Measurements from ENCODE around the gene ANKRD44.

ANKRD44 gene

DNA sequence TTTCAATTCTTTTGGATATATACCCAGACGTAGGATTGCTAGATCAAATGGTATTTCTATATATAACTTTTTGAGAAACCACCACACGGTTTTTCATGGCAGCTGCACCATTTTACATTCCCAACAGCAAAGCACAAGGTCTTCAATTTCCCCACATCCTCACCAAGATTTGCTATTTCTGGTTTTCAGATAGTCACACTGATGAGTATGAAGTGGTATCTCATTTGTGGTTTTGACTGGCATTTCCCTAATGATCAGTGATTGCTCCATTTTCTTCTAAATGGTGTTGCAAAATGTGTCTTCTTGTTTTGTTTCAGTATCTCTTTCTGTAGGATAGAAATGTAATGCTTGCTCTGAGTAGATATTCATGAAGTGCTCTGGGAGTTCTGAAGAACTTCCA lies 52.0 kb downstream of the ANKRD44 start:
- H3K9me3 ChIP-seq (ENCODE audit: control insufficient read depth, insufficient read depth, low read length): no peaks in the 10 kb centered on the region
- H3K27me3 ChIP-seq (ENCODE audit: control insufficient read depth, insufficient read depth, low read length): no peaks in the 10 kb centered on the region
- H3K4me1 ChIP-seq (ENCODE audit: control insufficient read depth, insufficient read depth, low read length): peaks cover 3% of the 10 kb centered on the region; the same call in 1 of the 2 replicates
- H3K36me3 ChIP-seq (ENCODE audit: control insufficient read depth, insufficient read depth, low read length): no peaks in the 10 kb centered on the region
- no peak overlapping the region for H3K27ac ChIP-seq (ENCODE audit: low read depth, low read length)
- no peak overlapping the region for H3K4me3 ChIP-seq (ENCODE audit: low read depth, low read length)
- H3K9ac ChIP-seq (ENCODE audit: low read depth, low read length): no peak overlapping the region

GRCh38 chr2:197256547-197257170 lies 53.9 kb downstream of the ANKRD44 start:
- no peaks in the 10 kb centered on the region for H3K9me3 ChIP-seq (ENCODE audit: control insufficient read depth, insufficient read depth, low read length)
- no peak overlapping the region for H3K27ac ChIP-seq (ENCODE audit: low read depth, low read length)
- no peak overlapping the region for H3K9ac ChIP-seq (ENCODE audit: low read depth, low read length)
- H3K27me3 ChIP-seq (ENCODE audit: control insufficient read depth, insufficient read depth, low read length): no peaks in the 10 kb centered on the region
- H3K4me1 ChIP-seq (ENCODE audit: control insufficient read depth, insufficient read depth, low read length): peaks cover 3% of the 10 kb centered on the region; the same call in 1 of the 2 replicates
- H3K36me3 ChIP-seq (ENCODE audit: control insufficient read depth, insufficient read depth, low read length): no peaks in the 10 kb centered on the region
- no peak overlapping the region for H3K4me3 ChIP-seq (ENCODE audit: low read depth, low read length)

DNA sequence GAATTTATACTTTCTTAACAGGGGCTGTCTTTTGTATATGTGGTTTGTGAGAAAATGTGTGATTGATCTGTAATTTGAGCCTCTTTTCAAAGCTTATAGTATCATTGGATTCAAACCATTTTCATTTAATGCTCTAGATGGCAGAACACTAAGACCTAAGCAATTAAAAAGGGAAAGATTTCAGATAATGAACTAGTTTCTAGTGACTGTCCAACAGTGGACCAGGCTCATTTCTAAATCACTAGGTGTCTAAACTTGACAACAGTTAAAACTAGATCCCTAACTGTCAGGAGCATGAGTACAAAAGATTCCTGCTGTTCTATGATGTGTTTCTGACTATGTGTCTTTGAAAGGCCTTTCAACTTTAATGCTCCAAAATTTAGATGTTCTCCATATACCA lies 54.6 kb downstream of the ANKRD44 start:
- no peak overlapping the region for H3K9ac ChIP-seq (ENCODE audit: low read depth, low read length)
- peaks cover 3% of the 10 kb centered on the region; the same call in 1 of the 2 replicates for H3K4me1 ChIP-seq (ENCODE audit: control insufficient read depth, insufficient read depth, low read length)
- no peaks in the 10 kb centered on the region for H3K36me3 ChIP-seq (ENCODE audit: control insufficient read depth, insufficient read depth, low read length)
- no peaks in the 10 kb centered on the region for H3K27me3 ChIP-seq (ENCODE audit: control insufficient read depth, insufficient read depth, low read length)
- no peak overlapping the region for H3K27ac ChIP-seq (ENCODE audit: low read depth, low read length)
- H3K4me3 ChIP-seq (ENCODE audit: low read depth, low read length): no peak overlapping the region
- H3K9me3 ChIP-seq (ENCODE audit: control insufficient read depth, insufficient read depth, low read length): no peaks in the 10 kb centered on the region

GRCh38 chr2:197255543-197255942 lies 55.0 kb downstream of the ANKRD44 start:
- Histone ChIP-seq H3K9me3 (ENCODE audit: control insufficient read depth, insufficient read depth, low read length) (no peaks in the 10 kb centered on the region), H3K4me3 (ENCODE audit: low read depth, low read length) (no peak overlapping the region), H3K36me3 (ENCODE audit: control insufficient read depth, insufficient read depth, low read length) (no peaks in the 10 kb centered on the region), H3K27ac (ENCODE audit: low read depth, low read length) (no peak overlapping the region), H3K4me1 (ENCODE audit: control insufficient read depth, insufficient read depth, low read length) (peaks cover 3% of the 10 kb centered on the region; the same call in 1 of the 2 replicates), H3K9ac (ENCODE audit: low read depth, low read length) (no peak overlapping the region), H3K27me3 (ENCODE audit: control insufficient read depth, insufficient read depth, low read length) (no peaks in the 10 kb centered on the region)

GRCh38 chr2:197254776-197255530 lies 55.6 kb downstream of the ANKRD44 start:
- H3K4me3 ChIP-seq (ENCODE audit: low read depth, low read length): no peak overlapping the region
- no peaks in the 10 kb centered on the region for H3K9me3 ChIP-seq (ENCODE audit: control insufficient read depth, insufficient read depth, low read length)
- no peaks in the 10 kb centered on the region for H3K27me3 ChIP-seq (ENCODE audit: control insufficient read depth, insufficient read depth, low read length)
- H3K9ac ChIP-seq (ENCODE audit: low read depth, low read length): no peak overlapping the region
- peaks cover 3% of the 10 kb centered on the region; the same call in 1 of the 2 replicates for H3K4me1 ChIP-seq (ENCODE audit: control insufficient read depth, insufficient read depth, low read length)
- H3K36me3 ChIP-seq (ENCODE audit: control insufficient read depth, insufficient read depth, low read length): no peaks in the 10 kb centered on the region
- H3K27ac ChIP-seq (ENCODE audit: low read depth, low read length): no peak overlapping the region

- H3K36me3 ChIP-seq (ENCODE audit: control insufficient read depth, insufficient read depth, low read length): no peaks in the 10 kb centered on the region
- H3K27me3 ChIP-seq (ENCODE audit: control insufficient read depth, insufficient read depth, low read length): no peaks in the 10 kb centered on the region
- no peak overlapping the region for H3K9ac ChIP-seq (ENCODE audit: low read depth, low read length)
- no peak overlapping the region for H3K4me3 ChIP-seq (ENCODE audit: low read depth, low read length)
- H3K4me1 ChIP-seq (ENCODE audit: control insufficient read depth, insufficient read depth, low read length): peaks cover 3% of the 10 kb centered on the region; the same call in 1 of the 2 replicates
- no peak overlapping the region for H3K27ac ChIP-seq (ENCODE audit: low read depth, low read length)
- H3K9me3 ChIP-seq (ENCODE audit: control insufficient read depth, insufficient read depth, low read length): no peaks in the 10 kb centered on the region
These were observed 59.0 kb downstream of the ANKRD44 start for GRCh38 chr2:197251576-197251975.

DNA sequence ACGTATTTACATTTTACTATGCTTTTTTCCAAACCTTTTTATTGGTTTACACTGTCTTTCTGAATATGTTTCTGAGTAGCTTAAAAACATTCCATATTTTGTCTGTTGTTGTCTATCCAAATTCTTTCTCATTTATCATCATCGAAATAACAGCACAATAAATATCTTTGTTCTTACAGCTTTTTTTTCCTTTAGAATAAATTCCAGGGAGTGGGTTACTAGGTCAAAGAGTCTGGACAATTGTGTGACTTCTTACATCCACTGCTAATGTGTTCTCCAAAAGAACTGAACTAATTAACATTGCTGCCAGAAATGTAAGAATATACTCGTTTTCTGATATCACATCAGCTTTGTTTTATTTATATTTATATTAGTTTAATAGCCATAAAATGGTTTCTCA lies 59.4 kb downstream of the ANKRD44 start:
- no peaks in the 10 kb centered on the region for H3K27me3 ChIP-seq (ENCODE audit: control insufficient read depth, insufficient read depth, low read length)
- no peaks in the 10 kb centered on the region for H3K36me3 ChIP-seq (ENCODE audit: control insufficient read depth, insufficient read depth, low read length)
- H3K4me3 ChIP-seq (ENCODE audit: low read depth, low read length): no peak overlapping the region
- H3K9me3 ChIP-seq (ENCODE audit: control insufficient read depth, insufficient read depth, low read length): no peaks in the 10 kb centered on the region
- peaks cover 3% of the 10 kb centered on the region; the same call in 1 of the 2 replicates for H3K4me1 ChIP-seq (ENCODE audit: control insufficient read depth, insufficient read depth, low read length)
- no peak overlapping the region for H3K27ac ChIP-seq (ENCODE audit: low read depth, low read length)
- H3K9ac ChIP-seq (ENCODE audit: low read depth, low read length): no peak overlapping the region

GRCh38 chr2:197250084-197250397 lies 60.5 kb downstream of the ANKRD44 start:
- H3K4me1 ChIP-seq (ENCODE audit: control insufficient read depth, insufficient read depth, low read length): no peaks in the 10 kb centered on the region
- no peak overlapping the region for H3K27ac ChIP-seq (ENCODE audit: low read depth, low read length)
- H3K4me3 ChIP-seq (ENCODE audit: low read depth, low read length): no peak overlapping the region
- no peaks in the 10 kb centered on the region for H3K27me3 ChIP-seq (ENCODE audit: control insufficient read depth, insufficient read depth, low read length)
- H3K9ac ChIP-seq (ENCODE audit: low read depth, low read length): no peak overlapping the region
- no peaks in the 10 kb centered on the region for H3K36me3 ChIP-seq (ENCODE audit: control insufficient read depth, insufficient read depth, low read length)
- H3K9me3 ChIP-seq (ENCODE audit: control insufficient read depth, insufficient read depth, low read length): no peaks in the 10 kb centered on the region

GRCh38 chr2:197249381-197250083 lies 61.0 kb downstream of the ANKRD44 start:
- H3K27me3 ChIP-seq (ENCODE audit: control insufficient read depth, insufficient read depth, low read length): no peaks in the 10 kb centered on the region
- no peak overlapping the region for H3K27ac ChIP-seq (ENCODE audit: low read depth, low read length)
- no peak overlapping the region for H3K9ac ChIP-seq (ENCODE audit: low read depth, low read length)
- H3K9me3 ChIP-seq (ENCODE audit: control insufficient read depth, insufficient read depth, low read length): no peaks in the 10 kb centered on the region
- no peak overlapping the region for H3K4me3 ChIP-seq (ENCODE audit: low read depth, low read length)
- no peaks in the 10 kb centered on the region for H3K36me3 ChIP-seq (ENCODE audit: control insufficient read depth, insufficient read depth, low read length)
- no peaks in the 10 kb centered on the region for H3K4me1 ChIP-seq (ENCODE audit: control insufficient read depth, insufficient read depth, low read length)

DNA sequence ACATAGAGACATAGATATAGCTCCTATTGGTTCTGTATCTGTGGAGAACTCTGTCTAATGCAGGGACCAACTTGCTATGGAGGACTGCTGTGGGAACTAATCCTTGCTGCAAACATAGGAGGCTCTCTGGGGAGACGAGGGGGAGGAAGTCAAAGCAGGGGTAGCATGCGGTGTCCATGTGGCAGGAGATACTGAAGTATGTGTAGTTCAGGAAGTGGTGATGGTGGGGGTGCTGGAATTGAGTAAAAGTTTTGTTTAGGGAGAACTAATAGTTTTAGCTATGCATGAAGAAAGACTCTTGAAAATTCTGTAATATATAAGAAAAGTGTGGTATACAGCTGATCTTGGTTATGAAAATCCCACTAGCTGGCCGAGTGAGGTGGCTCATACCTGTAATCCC lies 62.0 kb downstream of the ANKRD44 start:
- Histone ChIP-seq H3K27me3 (ENCODE audit: control insufficient read depth, insufficient read depth, low read length) (no peaks in the 10 kb centered on the region), H3K9ac (ENCODE audit: low read depth, low read length) (no peak overlapping the region), H3K27ac (ENCODE audit: low read depth, low read length) (no peak overlapping the region), H3K36me3 (ENCODE audit: control insufficient read depth, insufficient read depth, low read length) (no peaks in the 10 kb centered on the region), H3K4me1 (ENCODE audit: control insufficient read depth, insufficient read depth, low read length) (no peaks in the 10 kb centered on the region), H3K4me3 (ENCODE audit: low read depth, low read length) (no peak overlapping the region), H3K9me3 (ENCODE audit: control insufficient read depth, insufficient read depth, low read length) (no peaks in the 10 kb centered on the region)

- no peaks in the 10 kb centered on the region for H3K4me1 ChIP-seq (ENCODE audit: control insufficient read depth, insufficient read depth, low read length)
- no peak overlapping the region for H3K27ac ChIP-seq (ENCODE audit: low read depth, low read length)
- H3K4me3 ChIP-seq (ENCODE audit: low read depth, low read length): no peak overlapping the region
These were observed 62.6 kb downstream of the ANKRD44 start for GRCh38 chr2:197248001-197248401.

More at GRCh38 chr2:197248001-197248401, 62.6 kb downstream of the ANKRD44 start:
- Histone ChIP-seq H3K36me3 (ENCODE audit: control insufficient read depth, insufficient read depth, low read length) (no peaks in the 10 kb centered on the region), H3K27me3 (ENCODE audit: control insufficient read depth, insufficient read depth, low read length) (no peaks in the 10 kb centered on the region), H3K9me3 (ENCODE audit: control insufficient read depth, insufficient read depth, low read length) (no peaks in the 10 kb centered on the region), H3K9ac (ENCODE audit: low read depth, low read length) (no peak overlapping the region)
